NCI-H1436 treated with DMSO at 0.1 percent for 48 hours (cell line): ENCODE measurements around the gene RPH3AL.

Experiments
- DNase-seq: peaks from one replicate; lab custom pipeline; 2025; lab: John Stamatoyannopoulos, UW

RPH3AL gene

GRCh38 chr17:352421-353212 is at the start of gene RPH3AL:
Gene RPH3AL (minus strand): TSS chr17:352807. CDS start chr17:327543, 25,264 bp downstream.
- peak; percentile 68 for DNase-seq

- DNase-seq, result no peak
These were observed 47.6 kb upstream of the RPH3AL start for GRCh38 chr17:400257-400656.

- DNase-seq, result no peak
These were observed 44.2 kb upstream of the RPH3AL start for GRCh38 chr17:396788-397187.

GRCh38 chr17:395974-396373 is 43.4 kb upstream of the RPH3AL start:
- DNase-seq, result no peak

GRCh38 chr17:395179-395578 is 42.6 kb upstream of the RPH3AL start:
- no peak for DNase-seq

GRCh38 chr17:394718-395095 is 42.1 kb upstream of the RPH3AL start:
- DNase-seq, result no peak

GRCh38 chr17:393806-394717 is 41.5 kb upstream of the RPH3AL start:
- DNase-seq, result no peak

GRCh38 chr17:391850-392249 is 39.2 kb upstream of the RPH3AL start:
- DNase-seq, result no peak

GRCh38 chr17:390025-390424 is 37.4 kb upstream of the RPH3AL start:
- no peak for DNase-seq

GRCh38 chr17:388087-388486 is 35.5 kb upstream of the RPH3AL start:
- no peak for DNase-seq

GRCh38 chr17:386141-386876 is 33.7 kb upstream of the RPH3AL start:
- no peak for DNase-seq

- no peak for DNase-seq
These were observed 33.2 kb upstream of the RPH3AL start for GRCh38 chr17:385836-386140.

GRCh38 chr17:385178-385835 is 32.7 kb upstream of the RPH3AL start:
- no peak for DNase-seq

- no peak for DNase-seq
These were observed 32.1 kb upstream of the RPH3AL start for GRCh38 chr17:384622-385177.

- no peak for DNase-seq
These were observed 31.4 kb upstream of the RPH3AL start for GRCh38 chr17:383771-384621.

- no peak for DNase-seq
These were observed 30.3 kb upstream of the RPH3AL start for GRCh38 chr17:382644-383533.

GRCh38 chr17:381941-382643 is 29.5 kb upstream of the RPH3AL start:
- DNase-seq, result no peak

- DNase-seq, result no peak
These were observed 28.9 kb upstream of the RPH3AL start for GRCh38 chr17:381516-381915.
